ENCODE results near the gene NXNL1.

- TF ChIP-seq POLR2A (IDR thresholded peaks at IDR 0.05; ENCODE audit: low read depth, low read length): no peak
- TF ChIP-seq CTCF (IDR thresholded peaks at IDR 0.05; ENCODE audit: extremely low read depth in 1 of 2, insufficient read depth in 1 of 2, low read depth in 1 of 2, low read length in 2 of 2): no peak
- TF ChIP-seq EZH2 (IDR thresholded peaks at IDR 0.05; ENCODE audit: borderline replicate concordance, low read depth, low read length, severe bottlenecking): no peak
- no peak for TF ChIP-seq POLR2AphosphoS5 (IDR thresholded peaks at IDR 0.05; ENCODE audit: insufficient read depth, low read depth, low read length)
- no peak for TF ChIP-seq FOS (IDR thresholded peaks at IDR 0.05; ENCODE audit: borderline replicate concordance, insufficient read depth, low read length)
- TF ChIP-seq GATA2 (IDR thresholded peaks at IDR 0.05; ENCODE audit: insufficient read depth, insufficient read length, low read depth, low read length): no peak
- no peak for TF ChIP-seq MYC (IDR thresholded peaks at IDR 0.05; ENCODE audit: low read depth, low read length)
Observed at GRCh38 chr19:17504456-17504855, 43.7 kb upstream of the NXNL1 start.
